ENCODE measurements around the gene FAM193B. TPM values are rescaled to one million over a fixed set of nuclear protein-coding genes. Genes with fewer than 3 reads are reported as not detected.

FAM193B gene
- total RNA-seq = 10 to 100 TPM; 54.7 to 63.7 (median 62.1) TPM

DNA sequence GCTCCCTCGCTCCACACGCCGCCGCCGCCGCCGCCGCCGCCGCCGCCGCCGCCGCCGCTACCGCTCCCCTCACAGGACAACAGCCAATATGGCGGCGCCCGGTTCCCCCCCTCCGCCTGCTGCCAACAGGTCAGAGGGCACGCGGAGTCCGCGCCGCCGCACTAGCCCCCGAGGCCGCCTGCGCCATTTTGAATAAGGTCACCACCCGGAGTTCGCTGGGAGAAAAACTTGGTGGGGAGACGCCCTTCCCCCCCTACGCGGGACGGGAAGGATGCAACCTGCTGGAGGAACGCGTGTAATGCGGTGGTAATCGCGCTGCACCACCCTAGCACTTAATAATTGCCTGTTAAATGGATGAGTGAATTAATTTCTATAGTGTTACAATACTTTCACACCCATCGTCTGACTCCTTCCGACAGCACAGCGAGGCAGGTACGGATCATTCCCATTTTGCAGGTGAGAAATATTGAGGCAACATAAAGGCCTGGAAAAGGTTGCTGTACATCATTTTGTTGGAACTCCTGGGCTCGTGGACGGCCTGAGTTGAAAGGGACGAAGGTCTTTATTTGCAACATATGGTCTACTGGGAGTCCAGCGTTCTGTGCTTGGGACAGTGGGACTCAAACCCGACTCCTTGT lies at the start of gene FAM193B:
Gene FAM193B, minus strand, starts transcription at position 90 of the 638 bp plus-strand sequence. CDS start 105 bp downstream, outside the sequence.
- peaks cover 8% of the 10 kb centered on the region for H3K36me3 Mint-ChIP-seq (ENCODE audit: insufficient read depth)
- H3K9me3 Mint-ChIP-seq = no peaks in the 10 kb centered on the region
- DNase-seq = peak; percentile 93
- ATAC-seq = peak; percentile 97 to 98
- H3K27me3 Mint-ChIP-seq (ENCODE audit: low read depth) = no peaks in the 10 kb centered on the region
- peak within 1 kb of the TSS; percentile 86 for H3K4me3 Mint-ChIP-seq
- peaks cover 32% of the 10 kb centered on the region for H3K4me1 Mint-ChIP-seq (ENCODE audit: low read depth)

- Mint-ChIP-seq H3K36me3 (ENCODE audit: insufficient read depth) (peaks cover 4% of the 10 kb centered on the region), H3K4me3 (no peak overlapping the region), H3K4me1 (ENCODE audit: low read depth) (peaks cover 25% of the 10 kb centered on the region), H3K9me3 (no peaks in the 10 kb centered on the region), H3K27me3 (ENCODE audit: low read depth) (no peaks in the 10 kb centered on the region)
- DNase-seq (no peak), ATAC-seq (no peak)
These were observed 49.8 kb upstream of the FAM193B start for GRCh38 chr5:177604116-177604521.

DNA sequence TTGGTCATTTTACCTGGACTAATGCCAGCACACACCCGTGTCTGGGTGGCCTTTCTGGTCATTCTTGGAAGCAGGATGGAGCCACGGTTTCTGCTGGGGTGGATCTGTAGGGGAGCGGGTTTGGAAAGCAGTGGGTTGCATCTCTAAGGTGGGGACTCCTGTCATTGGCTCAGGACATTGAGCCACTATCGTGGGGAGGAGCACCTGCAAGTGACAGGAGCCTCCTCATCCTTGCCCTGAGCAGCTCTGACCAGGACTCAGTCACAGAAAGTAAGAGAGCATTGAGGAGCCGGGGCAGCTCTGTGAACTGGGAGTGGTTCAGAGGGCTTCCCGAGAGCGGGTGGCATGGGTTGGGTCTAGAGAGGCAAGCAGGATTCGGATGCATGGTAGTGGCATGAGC lies 49.3 kb upstream of the FAM193B start:
- no peaks in the 10 kb centered on the region for H3K27me3 Mint-ChIP-seq (ENCODE audit: low read depth)
- ATAC-seq = no peak
- peaks cover 4% of the 10 kb centered on the region for H3K36me3 Mint-ChIP-seq (ENCODE audit: insufficient read depth)
- H3K9me3 Mint-ChIP-seq = no peaks in the 10 kb centered on the region
- H3K4me3 Mint-ChIP-seq = no peak overlapping the region
- H3K4me1 Mint-ChIP-seq (ENCODE audit: low read depth) = peaks cover 29% of the 10 kb centered on the region
- DNase-seq = no peak

DNA sequence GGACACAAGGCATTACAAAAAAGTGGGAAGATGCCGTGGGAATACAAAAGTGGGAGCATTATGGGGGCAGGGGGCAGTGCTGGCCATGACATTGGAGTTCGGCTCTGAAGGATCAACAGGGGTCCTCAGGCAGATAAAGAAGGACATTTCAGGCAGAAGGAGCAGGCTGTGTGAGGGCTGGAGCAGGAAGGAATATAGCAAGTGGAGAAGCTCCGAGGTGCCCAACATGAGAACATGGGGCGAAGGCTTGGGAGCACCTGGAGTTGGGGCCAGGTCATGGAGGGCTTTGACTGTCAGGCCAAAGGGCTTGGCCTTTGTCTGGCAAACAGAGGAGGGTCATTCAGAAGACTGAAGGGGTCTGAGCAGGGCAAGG lies 48.1 kb upstream of the FAM193B start:
- H3K4me1 Mint-ChIP-seq (ENCODE audit: low read depth) = peaks cover 35% of the 10 kb centered on the region
- H3K4me3 Mint-ChIP-seq = no peak overlapping the region
- no peak for ATAC-seq

GRCh38 chr5:177601577-177602457 lies 47.5 kb upstream of the FAM193B start:
- H3K4me1 Mint-ChIP-seq (ENCODE audit: low read depth) = peaks cover 33% of the 10 kb centered on the region
- ATAC-seq = no peak
- DNase-seq = no peak

More for the DNA sequence above, 48.1 kb upstream of the FAM193B start:
- Mint-ChIP-seq H3K36me3 (ENCODE audit: insufficient read depth) (peaks cover 7% of the 10 kb centered on the region), H3K27me3 (ENCODE audit: low read depth) (no peaks in the 10 kb centered on the region), H3K9me3 (no peaks in the 10 kb centered on the region)
- no peak for DNase-seq

DNA sequence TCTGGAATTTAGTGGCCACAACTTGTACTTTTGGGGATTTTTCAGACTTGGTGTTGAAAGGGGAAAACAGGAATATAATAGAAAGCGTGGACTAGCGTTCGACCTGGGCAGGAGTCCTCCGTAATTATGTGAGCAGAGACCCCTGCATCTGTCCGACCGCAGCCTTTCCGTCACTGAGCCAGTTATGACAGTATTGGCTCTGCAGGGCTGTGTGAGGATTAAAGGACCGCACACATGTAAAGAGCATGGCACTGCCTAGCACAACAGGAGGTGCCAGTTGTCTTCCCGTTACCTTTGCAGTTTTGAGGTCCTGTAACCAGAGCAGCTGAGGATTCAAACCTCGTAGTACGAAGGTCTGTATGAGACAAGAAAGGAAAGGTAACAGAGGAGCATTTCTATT lies 46.8 kb upstream of the FAM193B start:
- ATAC-seq = no peak
- H3K27me3 Mint-ChIP-seq (ENCODE audit: low read depth) = no peaks in the 10 kb centered on the region
- no peak for DNase-seq
- H3K4me3 Mint-ChIP-seq = peak overlapping the region; percentile 89
- no peaks in the 10 kb centered on the region for H3K9me3 Mint-ChIP-seq
- peaks cover 33% of the 10 kb centered on the region for H3K4me1 Mint-ChIP-seq (ENCODE audit: low read depth)
- peaks cover 14% of the 10 kb centered on the region for H3K36me3 Mint-ChIP-seq (ENCODE audit: insufficient read depth)

More at GRCh38 chr5:177601577-177602457, 47.5 kb upstream of the FAM193B start:
- Mint-ChIP-seq H3K4me3 (peak overlapping the region; percentile 89), H3K36me3 (ENCODE audit: insufficient read depth) (peaks cover 7% of the 10 kb centered on the region), H3K27me3 (ENCODE audit: low read depth) (no peaks in the 10 kb centered on the region), H3K9me3 (no peaks in the 10 kb centered on the region)

DNA sequence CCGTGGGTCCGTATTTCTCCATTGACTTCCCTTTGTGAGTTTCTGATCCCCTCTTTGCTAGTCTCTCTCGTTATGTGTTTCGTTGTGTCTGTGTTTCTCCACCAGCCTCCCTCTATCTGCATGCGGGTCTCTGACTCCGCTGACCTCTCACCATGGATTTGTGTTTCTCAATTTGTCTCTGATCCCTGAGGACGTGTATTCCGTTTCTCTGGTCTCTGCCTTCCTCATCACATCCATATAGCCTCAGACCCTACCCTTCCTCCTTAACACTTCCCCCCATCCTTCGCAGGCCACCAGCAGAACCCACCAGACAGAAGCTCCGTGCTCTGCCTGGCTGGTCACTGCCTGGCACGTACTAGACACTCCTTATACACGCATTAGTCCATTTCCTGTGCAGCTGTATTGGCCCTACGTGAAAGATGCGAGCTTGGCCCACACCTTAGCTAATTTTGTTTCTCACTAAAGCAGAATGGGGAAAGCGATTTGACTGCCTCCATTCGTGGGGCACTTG lies 46.2 kb upstream of the FAM193B start:
- no peak for DNase-seq
- peaks cover 33% of the 10 kb centered on the region for H3K4me1 Mint-ChIP-seq (ENCODE audit: low read depth)
- peak overlapping the region; percentile 89 for H3K4me3 Mint-ChIP-seq
- H3K27me3 Mint-ChIP-seq (ENCODE audit: low read depth) = no peaks in the 10 kb centered on the region
- no peaks in the 10 kb centered on the region for H3K9me3 Mint-ChIP-seq
- peaks cover 13% of the 10 kb centered on the region for H3K36me3 Mint-ChIP-seq (ENCODE audit: insufficient read depth)
- ATAC-seq = no peak

- H3K4me3 Mint-ChIP-seq = peak within 1 kb of the TSS; percentile 89
- ATAC-seq (peak; percentile 93 to 95), DNase-seq (peak; percentile 87)
- H3K27me3 Mint-ChIP-seq (ENCODE audit: low read depth) = no peaks in the 10 kb centered on the region
- peaks cover 33% of the 10 kb centered on the region for H3K4me1 Mint-ChIP-seq (ENCODE audit: low read depth)
- no peaks in the 10 kb centered on the region for H3K9me3 Mint-ChIP-seq
- peaks cover 16% of the 10 kb centered on the region for H3K36me3 Mint-ChIP-seq (ENCODE audit: insufficient read depth)
These were observed 45.6 kb upstream of the FAM193B start, which contains the start of gene B4GALT7 for GRCh38 chr5:177599731-177600507. TSS of gene B4GALT7 (plus strand) at chr5:177600132. CDS start at chr5:177600211, 79 bp downstream.

- Mint-ChIP-seq H3K4me3 (peak overlapping the region; percentile 61), H3K9me3 (no peaks in the 10 kb centered on the region), H3K4me1 (ENCODE audit: low read depth) (peaks cover 35% of the 10 kb centered on the region), H3K36me3 (ENCODE audit: insufficient read depth) (peaks cover 26% of the 10 kb centered on the region), H3K27me3 (ENCODE audit: low read depth) (no peaks in the 10 kb centered on the region)
- no peak for ATAC-seq
- DNase-seq = no peak
These were observed 44.1 kb upstream of the FAM193B start for GRCh38 chr5:177598477-177598876.

- Mint-ChIP-seq H3K9me3 (no peaks in the 10 kb centered on the region), H3K4me1 (ENCODE audit: low read depth) (peaks cover 38% of the 10 kb centered on the region), H3K4me3 (no peak overlapping the region), H3K27me3 (ENCODE audit: low read depth) (no peaks in the 10 kb centered on the region), H3K36me3 (ENCODE audit: insufficient read depth) (peaks cover 28% of the 10 kb centered on the region)
- ATAC-seq (no peak), DNase-seq (no peak)
These were observed 42.4 kb upstream of the FAM193B start for GRCh38 chr5:177596775-177597238.

- Mint-ChIP-seq H3K9me3 (no peaks in the 10 kb centered on the region), H3K4me3 (no peak overlapping the region), H3K4me1 (ENCODE audit: low read depth) (peaks cover 37% of the 10 kb centered on the region), H3K27me3 (ENCODE audit: low read depth) (no peaks in the 10 kb centered on the region), H3K36me3 (ENCODE audit: insufficient read depth) (peaks cover 28% of the 10 kb centered on the region)
- no peak for ATAC-seq
- no peak for DNase-seq
These were observed 41.8 kb upstream of the FAM193B start for GRCh38 chr5:177595991-177596774.

DNA sequence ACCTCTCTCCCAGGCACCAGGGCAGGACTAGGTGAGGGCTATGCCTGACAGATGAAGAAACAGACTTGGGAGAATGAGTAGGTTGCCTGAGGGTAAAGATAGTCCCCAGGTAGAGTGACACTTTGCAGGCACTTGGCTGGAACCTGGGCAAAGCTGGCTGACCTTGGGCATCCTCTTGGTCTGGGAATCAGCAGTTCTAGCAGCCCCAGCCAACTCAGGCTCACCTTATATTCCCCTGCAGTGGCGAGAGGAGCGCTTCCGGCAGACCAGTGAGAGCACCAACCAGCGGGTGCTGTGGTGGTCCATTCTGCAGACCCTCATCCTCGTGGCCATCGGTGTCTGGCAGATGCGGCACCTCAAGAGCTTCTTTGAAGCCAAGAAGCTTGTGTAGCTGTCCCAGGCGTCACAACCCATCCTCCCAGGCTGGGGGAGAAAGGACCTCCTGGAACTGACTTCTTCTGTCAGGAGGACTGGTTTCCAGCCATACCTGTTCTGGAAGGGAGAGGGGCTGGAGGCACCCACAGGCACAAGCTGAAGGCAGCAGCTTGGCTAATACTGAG lies 40.7 kb upstream of the FAM193B start:
- DNase-seq (no peak), ATAC-seq (no peak)
- Mint-ChIP-seq H3K4me1 (ENCODE audit: low read depth) (peaks cover 29% of the 10 kb centered on the region), H3K4me3 (no peak overlapping the region), H3K36me3 (ENCODE audit: insufficient read depth) (peaks cover 28% of the 10 kb centered on the region), H3K9me3 (no peaks in the 10 kb centered on the region), H3K27me3 (ENCODE audit: low read depth) (peaks cover 8% of the 10 kb centered on the region)

GRCh38 chr5:177594071-177594470 lies 39.7 kb upstream of the FAM193B start:
- ATAC-seq = no peak
- Mint-ChIP-seq H3K4me1 (ENCODE audit: low read depth) (peaks cover 26% of the 10 kb centered on the region), H3K4me3 (peak overlapping the region; percentile 24), H3K27me3 (ENCODE audit: low read depth) (peaks cover 13% of the 10 kb centered on the region), H3K9me3 (no peaks in the 10 kb centered on the region), H3K36me3 (ENCODE audit: insufficient read depth) (peaks cover 28% of the 10 kb centered on the region)
- DNase-seq = no peak

All from activated T-cell treated with anti-CD3 and anti-CD28 coated beads, Interleukin-2, amount 50 U/mL, for 4 hours (primary cell).